ENCODE data around the gene CCDC50. TPM values are rescaled to one million over a fixed set of nuclear protein-coding genes. Genes with fewer than 3 reads are reported as not detected.

The CCDC50 gene, protein sequence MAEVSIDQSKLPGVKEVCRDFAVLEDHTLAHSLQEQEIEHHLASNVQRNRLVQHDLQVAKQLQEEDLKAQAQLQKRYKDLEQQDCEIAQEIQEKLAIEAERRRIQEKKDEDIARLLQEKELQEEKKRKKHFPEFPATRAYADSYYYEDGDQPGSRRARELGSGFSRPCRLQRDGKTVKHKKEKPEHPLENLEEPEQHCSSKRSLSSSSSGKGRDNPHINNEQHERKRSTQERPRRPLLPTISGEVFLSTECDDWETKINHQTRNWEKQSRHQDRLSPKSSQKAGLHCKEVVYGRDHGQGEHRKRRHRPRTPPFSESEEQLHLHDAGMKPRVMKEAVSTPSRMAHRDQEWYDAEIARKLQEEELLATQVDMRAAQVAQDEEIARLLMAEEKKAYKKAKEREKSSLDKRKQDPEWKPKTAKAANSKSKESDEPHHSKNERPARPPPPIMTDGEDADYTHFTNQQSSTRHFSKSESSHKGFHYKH
- total RNA-seq (10 to 100 TPM; 11.8 to 12.7 TPM), total RNA-seq (9.7 to 12.6 reads per million in 2 donors)

DNA sequence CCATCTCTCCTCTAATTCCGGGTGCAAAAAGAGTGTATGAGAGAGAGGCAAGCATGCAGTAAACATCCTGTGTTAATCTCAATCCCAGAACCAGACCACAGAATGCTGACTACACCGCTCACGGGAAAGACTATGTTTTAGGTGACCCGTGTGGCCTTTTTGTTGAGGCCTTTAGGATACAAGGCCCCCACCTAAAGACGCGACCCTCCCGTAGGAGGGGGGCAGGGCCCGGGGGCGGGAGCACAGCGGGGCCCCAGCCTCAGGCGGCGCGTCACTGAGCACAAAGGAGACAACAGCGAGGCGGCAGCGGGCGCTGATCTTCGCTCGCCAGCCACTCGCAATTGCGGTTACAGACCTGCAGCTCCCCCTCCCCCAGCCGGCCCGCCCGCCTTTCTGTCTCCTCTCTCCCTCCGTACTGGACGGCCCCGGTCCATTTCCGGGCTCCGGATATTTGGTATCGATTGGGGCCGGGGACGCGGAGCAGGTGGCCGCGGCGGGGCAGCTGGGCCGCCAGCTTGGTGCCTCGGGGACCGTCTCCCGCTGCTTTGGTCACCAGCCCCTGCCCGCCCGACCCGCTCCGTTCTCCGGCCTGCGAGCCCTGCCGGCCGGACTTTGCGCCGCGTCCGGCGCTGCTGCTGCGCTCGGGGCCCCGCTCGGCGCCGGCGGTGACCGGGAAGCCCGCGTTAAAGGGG lies at the start of gene CCDC50:
TSS of gene CCDC50 (plus strand) at position 433 of the 692 bp plus-strand sequence. CDS start 281 bp downstream, outside the sequence.
- H3K27me3 Mint-ChIP-seq = peaks cover 14% of the 10 kb centered on the region
- peak; percentile 74 for ATAC-seq
- H3K4me3 Mint-ChIP-seq = peak within 1 kb of the TSS; percentile 76
- no peaks in the 10 kb centered on the region for H3K9me3 ChIP-seq (ENCODE audit: control insufficient read depth, low read length, poor library complexity, severe bottlenecking)
- peak within 1 kb of the TSS; percentile 81 for H3K27ac Mint-ChIP-seq
- peak; percentile 12 to 46 (median 19) for DNase-seq
- peaks cover 2% of the 10 kb centered on the region for H3K36me3 Mint-ChIP-seq (ENCODE audit: low read depth)
- peaks cover 10% of the 10 kb centered on the region for H3K4me1 Mint-ChIP-seq

DNA sequence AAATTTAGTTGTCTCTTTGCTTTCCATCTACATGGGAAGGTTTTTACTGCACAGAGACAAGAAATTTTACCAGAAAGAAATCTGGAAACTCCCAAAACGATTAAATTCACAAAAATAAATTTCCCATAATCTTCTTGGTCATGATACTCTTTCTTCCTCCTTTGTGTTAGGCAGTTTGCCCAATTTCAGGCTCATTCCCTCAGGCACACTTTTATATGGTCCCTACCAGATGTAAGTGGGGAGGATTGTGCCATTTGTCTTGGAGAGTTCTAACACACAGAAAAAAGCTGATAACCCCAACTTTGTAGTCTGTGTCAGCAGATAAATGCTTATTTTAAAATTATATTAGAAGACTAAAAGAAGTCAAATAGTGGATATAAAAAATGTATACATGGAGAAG lies 49.1 kb upstream of the CCDC50 start:
- H3K4me1 Mint-ChIP-seq = no peaks in the 10 kb centered on the region
- no peaks in the 10 kb centered on the region for H3K27me3 Mint-ChIP-seq
- H3K9me3 ChIP-seq (ENCODE audit: control insufficient read depth, low read length, poor library complexity, severe bottlenecking) = no peaks in the 10 kb centered on the region
- H3K36me3 Mint-ChIP-seq (ENCODE audit: low read depth) = no peaks in the 10 kb centered on the region
- ATAC-seq (no peak), DNase-seq (no peak)
- no peak overlapping the region for H3K4me3 Mint-ChIP-seq
- no peak overlapping the region for H3K27ac Mint-ChIP-seq

DNA sequence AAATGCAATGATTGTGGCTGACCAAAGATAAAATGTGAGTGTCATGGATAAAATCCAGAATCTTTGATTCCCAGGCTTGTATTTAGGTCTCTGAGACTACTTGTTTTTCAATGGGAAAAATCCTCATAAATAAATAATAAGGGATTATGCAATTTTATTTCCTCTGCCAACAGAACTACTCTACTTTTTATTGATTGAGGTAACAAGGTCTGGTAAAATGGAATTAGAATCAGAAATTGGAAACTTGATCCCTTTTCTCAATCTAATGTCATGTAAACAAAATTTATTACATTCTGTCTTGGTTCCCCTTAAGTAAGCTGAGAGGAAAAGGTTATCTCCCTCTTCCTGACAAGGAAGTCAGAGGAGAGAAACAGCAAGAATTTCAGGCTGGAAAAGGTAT lies 48.3 kb upstream of the CCDC50 start:
- H3K27ac Mint-ChIP-seq = no peak overlapping the region
- no peaks in the 10 kb centered on the region for H3K4me1 Mint-ChIP-seq
- ATAC-seq (no peak), DNase-seq (no peak)
- H3K27me3 Mint-ChIP-seq = no peaks in the 10 kb centered on the region
- no peak overlapping the region for H3K4me3 Mint-ChIP-seq
- H3K9me3 ChIP-seq (ENCODE audit: control insufficient read depth, low read length, poor library complexity, severe bottlenecking) = no peaks in the 10 kb centered on the region
- H3K36me3 Mint-ChIP-seq (ENCODE audit: low read depth) = no peaks in the 10 kb centered on the region

- no peak overlapping the region for H3K27ac Mint-ChIP-seq
- no peaks in the 10 kb centered on the region for H3K9me3 ChIP-seq (ENCODE audit: control insufficient read depth, low read length, poor library complexity, severe bottlenecking)
- H3K4me1 Mint-ChIP-seq = no peaks in the 10 kb centered on the region
- no peaks in the 10 kb centered on the region for H3K27me3 Mint-ChIP-seq
- no peak overlapping the region for H3K4me3 Mint-ChIP-seq
- DNase-seq (no peak), ATAC-seq (no peak)
- H3K36me3 Mint-ChIP-seq (ENCODE audit: low read depth) = no peaks in the 10 kb centered on the region
Observed at GRCh38 chr3:191282251-191283185, 46.7 kb upstream of the CCDC50 start.

GRCh38 chr3:191283400-191283799 lies 45.8 kb upstream of the CCDC50 start:
- DNase-seq (no peak), ATAC-seq (no peak)
- no peaks in the 10 kb centered on the region for H3K36me3 Mint-ChIP-seq (ENCODE audit: low read depth)
- no peak overlapping the region for H3K27ac Mint-ChIP-seq
- H3K27me3 Mint-ChIP-seq = no peaks in the 10 kb centered on the region
- H3K9me3 ChIP-seq (ENCODE audit: control insufficient read depth, low read length, poor library complexity, severe bottlenecking) = no peaks in the 10 kb centered on the region
- no peak overlapping the region for H3K4me3 Mint-ChIP-seq
- no peaks in the 10 kb centered on the region for H3K4me1 Mint-ChIP-seq

GRCh38 chr3:191290311-191291025 lies 38.7 kb upstream of the CCDC50 start:
- ATAC-seq (peak; percentile 57), DNase-seq (no peak)
- Mint-ChIP-seq H3K27ac (peak overlapping the region; percentile 44), H3K4me3 (peak overlapping the region; percentile 52), H3K36me3 (ENCODE audit: low read depth) (no peaks in the 10 kb centered on the region), H3K4me1 (no peaks in the 10 kb centered on the region), H3K27me3 (no peaks in the 10 kb centered on the region)
- H3K9me3 ChIP-seq (ENCODE audit: control insufficient read depth, low read length, poor library complexity, severe bottlenecking) = no peaks in the 10 kb centered on the region

- Mint-ChIP-seq H3K36me3 (ENCODE audit: low read depth) (no peaks in the 10 kb centered on the region), H3K4me3 (no peak overlapping the region), H3K4me1 (no peaks in the 10 kb centered on the region), H3K27me3 (no peaks in the 10 kb centered on the region), H3K27ac (no peak overlapping the region)
- ATAC-seq = no peak
- no peaks in the 10 kb centered on the region for H3K9me3 ChIP-seq (ENCODE audit: control insufficient read depth, low read length, poor library complexity, severe bottlenecking)
- DNase-seq = no peak
Observed at GRCh38 chr3:191292243-191293015, 36.8 kb upstream of the CCDC50 start.

DNA sequence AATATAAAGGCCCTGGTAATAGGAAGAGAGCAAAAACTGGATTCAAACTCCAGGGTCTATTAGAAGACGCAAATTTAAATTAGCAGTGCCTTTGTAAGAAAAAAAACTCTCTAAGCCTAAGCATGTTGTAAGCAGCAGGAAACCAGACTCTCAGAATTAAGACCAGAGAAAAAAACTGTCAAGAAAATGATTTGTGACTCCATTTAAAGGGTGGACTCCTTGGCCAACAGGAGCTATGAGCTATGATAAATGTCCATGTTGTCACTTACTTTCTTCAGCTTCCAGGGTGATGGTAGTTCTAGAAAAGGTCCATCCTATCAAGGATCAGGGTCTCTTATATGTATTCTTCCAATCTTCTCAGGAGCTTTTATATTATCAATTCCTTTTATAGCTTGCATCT lies 34.9 kb upstream of the CCDC50 start:
- Mint-ChIP-seq H3K4me3 (no peak overlapping the region), H3K27ac (no peak overlapping the region), H3K36me3 (ENCODE audit: low read depth) (no peaks in the 10 kb centered on the region), H3K27me3 (no peaks in the 10 kb centered on the region), H3K4me1 (no peaks in the 10 kb centered on the region)
- no peaks in the 10 kb centered on the region for H3K9me3 ChIP-seq (ENCODE audit: control insufficient read depth, low read length, poor library complexity, severe bottlenecking)
- DNase-seq (no peak), ATAC-seq (no peak)

DNA sequence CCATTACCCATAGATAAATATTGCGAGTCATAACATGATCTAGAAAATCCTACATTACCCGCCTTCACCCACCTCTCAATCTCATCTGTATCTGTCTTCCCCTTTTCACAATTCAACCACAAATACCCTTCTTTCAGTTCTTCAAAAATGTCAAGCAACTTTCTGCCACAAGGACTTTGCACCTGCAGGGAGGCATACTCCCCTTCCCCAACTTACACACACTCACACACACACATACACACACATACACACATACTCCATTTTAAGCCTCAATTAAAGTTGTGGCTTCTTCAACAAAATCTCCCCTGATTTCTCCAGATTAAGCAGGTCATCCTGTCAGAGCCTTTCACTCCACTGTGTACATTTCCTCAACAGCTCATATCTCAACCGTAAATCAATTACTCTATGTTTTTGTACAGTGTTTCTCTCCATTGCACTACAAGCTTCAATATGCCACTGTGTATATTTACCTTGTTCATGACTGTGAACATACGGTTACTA lies 33.1 kb upstream of the CCDC50 start:
- peak; percentile 36 for ATAC-seq
- no peak for DNase-seq
- H3K36me3 Mint-ChIP-seq (ENCODE audit: low read depth) = no peaks in the 10 kb centered on the region

GRCh38 chr3:191298846-191299245 lies 30.3 kb upstream of the CCDC50 start:
- H3K9me3 ChIP-seq (ENCODE audit: control insufficient read depth, low read length, poor library complexity, severe bottlenecking) = no peaks in the 10 kb centered on the region
- H3K4me3 Mint-ChIP-seq = no peak overlapping the region
- no peaks in the 10 kb centered on the region for H3K36me3 Mint-ChIP-seq (ENCODE audit: low read depth)
- no peaks in the 10 kb centered on the region for H3K27me3 Mint-ChIP-seq
- no peak for DNase-seq
- H3K4me1 Mint-ChIP-seq = no peaks in the 10 kb centered on the region
- ATAC-seq = no peak
- H3K27ac Mint-ChIP-seq = no peak overlapping the region

More for the DNA sequence above, 33.1 kb upstream of the CCDC50 start:
- Mint-ChIP-seq H3K4me1 (no peaks in the 10 kb centered on the region), H3K27me3 (no peaks in the 10 kb centered on the region), H3K4me3 (no peak overlapping the region), H3K27ac (no peak overlapping the region)
- no peaks in the 10 kb centered on the region for H3K9me3 ChIP-seq (ENCODE audit: control insufficient read depth, low read length, poor library complexity, severe bottlenecking)

DNA sequence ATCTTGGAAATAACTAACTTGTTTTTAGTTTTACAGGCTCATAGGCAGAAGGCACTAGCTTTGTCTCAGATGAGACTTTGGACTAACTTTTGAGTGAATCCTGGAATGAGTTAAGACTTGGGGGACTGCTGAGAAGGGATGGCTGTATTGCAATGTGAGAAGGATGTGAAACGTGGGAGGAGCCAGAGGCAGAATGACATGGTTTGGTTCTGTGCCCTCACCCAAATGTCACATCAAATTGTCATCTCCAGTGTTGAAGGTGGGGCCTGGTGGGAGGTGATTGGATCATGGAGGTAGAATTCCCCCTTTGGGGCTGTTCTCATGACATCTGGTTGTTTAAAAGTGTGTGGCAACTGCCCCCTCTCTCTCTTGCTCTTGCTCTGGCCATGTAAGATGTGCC lies 28.8 kb upstream of the CCDC50 start:
- Mint-ChIP-seq H3K36me3 (ENCODE audit: low read depth) (no peaks in the 10 kb centered on the region), H3K27ac (no peak overlapping the region), H3K4me1 (no peaks in the 10 kb centered on the region), H3K4me3 (no peak overlapping the region), H3K27me3 (no peaks in the 10 kb centered on the region)
- ATAC-seq = no peak
- H3K9me3 ChIP-seq (ENCODE audit: control insufficient read depth, low read length, poor library complexity, severe bottlenecking) = no peaks in the 10 kb centered on the region
- DNase-seq = no peak

GRCh38 chr3:191301017-191301416 lies 28.2 kb upstream of the CCDC50 start:
- ATAC-seq (no peak), DNase-seq (no peak)
- Mint-ChIP-seq H3K27ac (no peak overlapping the region), H3K4me3 (no peak overlapping the region), H3K27me3 (no peaks in the 10 kb centered on the region), H3K36me3 (ENCODE audit: low read depth) (no peaks in the 10 kb centered on the region), H3K4me1 (no peaks in the 10 kb centered on the region)
- no peaks in the 10 kb centered on the region for H3K9me3 ChIP-seq (ENCODE audit: control insufficient read depth, low read length, poor library complexity, severe bottlenecking)
